ENCODE measurements around the gene ABHD10. TPM values are rescaled to one million over a fixed set of nuclear protein-coding genes. Genes with fewer than 3 reads are reported as not detected.

Gene ABHD10
- 38.0 and 49.4 TPM in 2 replicates for total RNA-seq

DNA sequence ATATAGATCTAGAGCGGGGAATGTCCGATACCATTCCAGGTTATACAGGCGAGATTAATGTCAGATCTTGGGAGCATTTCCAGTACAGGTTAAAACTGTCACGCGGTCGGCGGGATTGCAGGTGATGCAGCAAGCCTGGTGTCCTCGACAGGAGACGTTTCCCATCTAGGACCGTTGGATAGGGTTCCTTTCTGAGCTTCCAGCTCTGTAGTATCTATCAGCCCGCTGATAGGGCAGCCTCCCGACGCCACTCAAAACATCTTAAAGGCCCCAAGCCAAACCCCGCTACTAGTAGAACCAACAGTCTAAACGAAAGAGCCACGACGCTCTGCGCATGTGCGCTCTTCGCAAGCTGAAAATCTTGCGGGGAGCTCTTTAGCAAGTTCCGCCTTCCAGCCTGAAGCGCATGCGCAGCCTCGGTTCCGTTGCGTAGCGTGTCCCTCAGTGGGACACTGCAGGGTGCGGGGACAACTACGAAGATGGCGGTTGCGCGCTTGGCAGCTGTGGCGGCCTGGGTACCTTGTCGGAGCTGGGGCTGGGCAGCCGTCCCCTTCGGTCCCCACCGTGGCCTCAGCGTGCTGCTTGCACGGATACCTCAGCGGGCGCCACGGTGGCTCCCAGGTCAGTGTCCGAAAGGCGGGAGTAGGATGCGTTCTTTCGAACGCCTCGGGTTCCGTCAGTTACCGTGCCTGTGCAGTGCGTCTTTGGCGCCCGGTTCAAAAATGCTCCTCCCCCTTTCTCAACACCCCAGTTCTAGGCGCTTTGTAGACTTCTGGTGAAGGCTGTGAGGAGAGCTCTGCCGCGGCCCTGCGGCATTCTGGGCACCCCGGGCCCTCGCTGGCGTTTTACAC lies at the start of gene ABHD10:
ABHD10 (plus strand) TSS at position 444 of the 851 bp plus-strand sequence; CDS start at position 480, 36 bp downstream.
- DNase-seq (ENCODE audit: low read depth, low spot score) = peak; percentile 92

DNA sequence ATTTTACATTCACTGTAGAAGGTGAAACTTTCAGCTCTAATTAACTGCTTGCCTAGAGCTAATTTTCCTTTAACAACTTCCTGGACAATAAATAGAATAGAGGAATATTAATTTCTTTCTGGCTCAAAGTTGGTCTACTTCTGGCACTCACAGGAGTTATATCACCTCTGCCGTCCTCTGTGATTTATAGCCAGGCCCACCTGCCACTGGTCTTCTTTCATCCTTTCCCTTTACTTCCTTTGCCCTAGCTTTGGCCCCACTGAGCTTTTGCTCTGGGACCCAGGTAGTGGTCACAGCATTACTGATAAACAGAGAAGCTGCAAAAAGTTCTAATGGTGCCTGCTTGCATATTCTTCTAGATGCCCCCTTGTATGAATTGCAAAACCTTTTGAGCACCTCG lies 49.3 kb upstream of the ABHD10 start:
- no peak for DNase-seq (ENCODE audit: low read depth, low spot score)

DNA sequence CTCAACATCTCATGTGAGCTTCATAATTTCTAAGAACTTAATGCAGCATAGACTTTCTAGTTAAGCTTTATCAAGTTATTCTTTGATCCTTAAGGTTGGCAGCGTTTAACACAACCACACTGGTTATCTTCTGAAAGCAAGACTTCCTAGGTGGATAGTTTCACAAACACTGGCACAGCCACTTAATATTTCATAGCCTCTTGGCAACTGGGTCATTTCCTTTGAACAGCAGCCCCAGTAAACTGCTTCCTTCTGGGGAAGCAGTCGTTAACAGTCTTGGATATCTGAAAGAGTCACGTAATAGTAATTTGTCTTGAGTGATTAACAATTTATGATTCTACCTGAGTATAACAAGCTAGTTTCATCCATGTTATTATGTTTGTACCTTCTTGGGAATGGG lies 45.9 kb upstream of the ABHD10 start:
- peak; percentile 58 for DNase-seq (ENCODE audit: low read depth, low spot score)

DNA sequence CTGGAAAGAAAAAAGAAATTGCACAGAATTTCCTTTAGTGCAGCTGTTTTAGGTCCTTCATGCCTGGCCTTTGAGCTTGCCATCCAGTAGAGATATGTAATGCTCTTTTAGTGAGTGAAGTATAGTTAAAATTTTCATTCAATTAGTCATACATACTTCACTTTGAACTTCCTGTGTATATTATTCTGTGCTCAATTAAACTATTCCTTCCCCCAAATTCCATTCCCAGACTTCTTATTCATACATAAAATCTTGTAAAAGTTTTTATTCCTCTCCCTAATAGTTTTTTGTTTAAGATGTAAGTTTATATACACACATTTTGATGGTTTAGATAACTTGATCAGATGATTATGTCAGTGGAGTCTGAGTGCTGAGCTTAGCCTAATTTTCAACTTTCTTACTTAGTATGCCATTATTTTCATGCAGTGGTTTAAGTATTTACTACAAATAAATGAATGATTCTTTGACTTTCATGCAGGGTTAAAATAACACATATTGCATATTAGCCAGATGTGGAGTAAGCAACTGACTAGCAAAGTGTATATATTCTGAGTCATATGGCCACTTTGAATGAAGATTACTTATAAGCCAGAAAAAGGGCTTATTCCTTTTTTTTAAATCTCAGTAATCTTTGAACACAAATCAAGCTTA lies 42.5 kb upstream of the ABHD10 start:
- peak; percentile 57 for DNase-seq (ENCODE audit: low read depth, low spot score)

DNA sequence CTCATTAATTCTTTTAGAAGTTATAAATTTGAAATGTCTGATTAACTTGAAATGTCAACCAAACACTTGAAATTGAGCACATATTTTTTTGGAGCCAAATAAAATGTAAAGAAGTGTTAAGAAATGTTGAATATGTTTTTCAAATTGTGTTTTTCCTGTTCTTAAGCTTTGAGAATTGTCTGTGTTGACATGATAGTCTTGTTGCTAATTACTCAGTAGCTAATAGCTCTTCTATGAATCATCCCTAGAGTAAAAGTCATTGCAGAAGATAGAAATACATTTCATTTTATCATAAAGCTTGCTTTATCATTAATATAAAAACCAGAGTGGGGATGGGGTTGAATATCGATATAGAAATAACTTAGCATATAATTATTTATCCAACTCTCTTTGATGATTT lies 41.9 kb upstream of the ABHD10 start:
- no peak for DNase-seq (ENCODE audit: low read depth, low spot score)

DNA sequence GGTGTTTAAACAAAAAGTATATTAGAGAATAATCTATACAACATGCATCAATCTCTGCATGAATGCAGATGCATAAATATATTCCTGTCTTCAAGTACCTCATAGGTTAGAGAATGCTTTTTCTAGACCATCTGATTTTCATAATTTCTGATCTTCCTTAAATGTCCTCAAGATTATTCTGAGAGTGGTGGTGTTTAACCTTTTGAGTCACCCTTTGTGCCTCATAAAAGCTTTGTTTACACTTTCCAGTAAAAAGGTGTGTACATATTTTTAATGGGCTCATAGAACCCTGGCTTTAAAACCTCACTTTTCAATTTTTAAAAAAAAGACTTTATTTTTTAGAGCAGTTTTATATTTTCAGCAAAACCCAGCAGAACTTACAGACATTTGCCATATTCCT lies 41.0 kb upstream of the ABHD10 start:
- DNase-seq (ENCODE audit: low read depth, low spot score) = no peak

DNA sequence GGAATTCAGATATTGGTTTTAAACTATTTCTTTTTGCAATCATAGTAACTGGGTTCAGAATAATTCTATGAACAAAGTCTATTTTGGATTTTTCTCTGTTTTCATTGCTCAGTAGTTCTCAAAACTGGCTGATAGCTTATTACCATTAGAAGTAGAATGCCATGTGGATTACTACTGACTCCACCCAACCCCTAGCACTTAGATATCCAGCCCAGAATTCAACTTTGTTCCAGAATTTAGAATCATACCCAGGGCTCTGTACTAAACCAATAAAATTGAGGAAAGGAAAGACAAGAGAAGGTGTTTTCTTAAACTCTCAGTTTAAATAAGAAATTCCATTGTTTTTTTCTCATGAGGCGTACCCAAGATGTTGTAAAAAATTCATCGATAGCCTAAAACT lies 39.0 kb upstream of the ABHD10 start:
- no peak for DNase-seq (ENCODE audit: low read depth, low spot score)

DNA sequence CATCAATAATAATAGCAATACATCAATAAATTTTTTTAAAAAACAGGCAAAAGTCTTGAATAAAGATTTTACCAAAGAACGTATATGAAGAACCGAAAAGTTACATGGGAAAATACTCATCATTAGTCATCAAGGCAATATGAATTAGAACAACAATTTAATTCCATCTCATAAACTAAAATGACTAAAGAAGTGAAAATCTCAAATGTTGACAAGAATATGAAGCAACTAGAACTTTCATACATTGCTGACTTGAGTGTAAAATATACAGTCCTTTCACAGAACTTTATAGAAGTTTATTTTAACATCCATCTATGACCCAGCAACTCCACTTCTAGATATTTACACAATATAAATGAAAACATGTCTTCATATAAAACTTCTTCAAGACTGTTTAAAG lies 35.3 kb upstream of the ABHD10 start:
- DNase-seq (ENCODE audit: low read depth, low spot score) = no peak

DNA sequence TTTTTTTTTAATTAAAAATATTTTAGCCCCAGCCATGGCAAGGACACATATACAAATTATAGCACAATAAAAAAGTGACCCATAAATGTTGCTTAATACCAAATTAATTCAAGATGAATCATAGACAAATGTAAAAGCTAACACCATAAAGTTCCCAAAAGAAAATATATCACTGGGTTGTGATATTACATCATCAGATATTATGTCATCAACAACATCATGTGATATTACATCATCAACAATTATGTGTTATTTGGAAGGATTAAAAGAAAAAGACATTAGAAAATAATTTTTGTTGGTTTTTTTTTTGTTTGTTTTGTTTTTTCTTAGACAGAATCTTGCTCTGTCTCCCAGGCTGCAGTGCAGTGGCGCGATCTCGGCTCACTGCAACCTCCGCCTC lies 34.5 kb upstream of the ABHD10 start:
- no peak for DNase-seq (ENCODE audit: low read depth, low spot score)

DNA sequence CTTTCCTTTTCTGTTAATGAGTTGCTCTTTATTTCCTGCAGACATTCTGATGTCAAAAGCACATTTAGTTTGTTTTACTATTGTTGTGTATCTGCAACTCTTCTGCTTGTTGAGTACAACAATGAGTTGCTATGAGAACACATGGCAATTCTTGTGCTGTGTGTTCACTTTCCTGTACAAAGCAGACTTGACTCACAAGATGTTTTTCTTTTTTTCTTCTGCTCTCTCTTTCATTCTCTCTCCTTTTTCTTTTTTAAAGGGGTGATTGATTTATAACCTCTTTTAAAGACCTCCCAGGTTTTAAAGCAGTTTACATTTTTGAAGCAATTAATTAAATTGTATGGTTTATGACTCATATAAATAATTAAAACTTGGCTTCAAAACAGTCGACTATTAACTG lies 31.6 kb upstream of the ABHD10 start:
- peak; percentile 89 for DNase-seq (ENCODE audit: low read depth, low spot score)

DNA sequence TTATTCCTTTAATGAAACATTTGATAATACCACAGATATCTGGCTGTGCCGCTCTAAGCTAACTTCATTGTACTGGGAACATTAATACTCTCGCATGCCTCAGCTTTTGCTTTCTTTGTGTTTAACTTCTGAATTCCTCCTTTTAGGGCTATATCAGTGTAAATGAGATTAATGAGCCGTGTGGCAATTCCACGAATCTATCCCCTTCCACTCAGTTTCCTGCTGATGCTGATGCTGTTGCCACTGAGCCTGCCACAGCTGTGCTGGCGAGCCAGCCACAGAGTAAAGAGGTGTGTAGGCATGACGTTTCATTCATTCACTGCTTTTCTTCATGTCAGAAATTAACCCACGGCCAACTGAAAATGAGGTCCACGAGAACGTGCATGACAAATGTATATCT lies 30.0 kb upstream of the ABHD10 start:
- DNase-seq (ENCODE audit: low read depth, low spot score) = no peak

DNA sequence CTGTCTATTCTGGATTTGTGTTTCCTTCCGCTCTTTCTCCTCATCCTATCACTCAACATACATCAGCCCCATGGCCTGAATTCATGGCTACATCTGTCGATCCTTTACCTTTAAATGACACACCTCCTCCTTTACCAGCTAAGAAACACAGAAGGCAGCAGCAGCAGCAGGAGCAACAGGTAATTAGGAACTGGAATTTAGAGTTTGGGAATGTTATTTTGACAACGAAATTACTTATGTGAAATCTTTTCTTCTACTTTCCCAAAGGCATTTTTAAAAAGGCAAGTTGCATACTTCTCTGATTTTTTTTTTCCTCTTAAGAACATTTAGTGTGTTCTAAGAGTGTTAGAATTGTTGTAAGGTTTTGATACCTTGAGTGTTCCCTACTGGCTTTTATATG lies 29.1 kb upstream of the ABHD10 start:
- no peak for DNase-seq (ENCODE audit: low read depth, low spot score)

DNA sequence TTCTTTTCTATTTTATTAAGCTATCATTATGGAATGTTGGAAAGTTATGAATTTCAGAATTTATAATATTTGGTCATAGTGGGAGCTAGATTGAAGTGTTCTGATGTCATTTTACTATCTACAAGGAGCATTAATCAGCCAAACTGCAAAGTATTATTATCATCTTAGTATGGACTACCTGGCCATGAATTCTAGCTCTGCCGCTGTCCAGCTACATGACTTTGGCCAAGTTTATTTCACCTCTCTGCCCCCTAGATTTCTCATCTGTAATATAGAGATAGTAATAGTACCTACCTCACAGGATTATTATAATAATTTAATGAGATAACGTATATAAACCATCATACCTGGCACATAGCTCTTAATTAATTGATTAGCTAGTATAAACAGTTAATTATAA lies 27.8 kb upstream of the ABHD10 start:
- no peak for DNase-seq (ENCODE audit: low read depth, low spot score)

DNA sequence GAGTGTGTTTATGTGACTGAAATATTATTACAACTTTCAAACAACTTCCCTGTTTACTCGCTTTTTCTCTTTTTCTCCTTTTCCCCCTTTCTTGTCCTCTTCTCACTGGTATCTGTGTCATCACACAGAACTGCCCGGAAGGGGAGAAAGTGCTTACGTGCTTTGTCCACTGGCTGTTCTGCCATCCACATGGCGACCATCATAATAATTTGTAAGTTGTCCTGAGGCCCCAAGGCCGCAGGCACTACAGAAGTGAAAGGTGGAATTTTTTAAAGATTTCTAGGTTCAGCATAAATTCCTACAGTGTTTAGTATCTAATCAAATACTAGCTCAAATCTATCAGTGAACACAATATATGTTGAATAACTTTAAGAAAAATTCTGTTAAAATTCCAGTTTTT lies 26.7 kb upstream of the ABHD10 start:
- DNase-seq (ENCODE audit: low read depth, low spot score) = no peak

DNA sequence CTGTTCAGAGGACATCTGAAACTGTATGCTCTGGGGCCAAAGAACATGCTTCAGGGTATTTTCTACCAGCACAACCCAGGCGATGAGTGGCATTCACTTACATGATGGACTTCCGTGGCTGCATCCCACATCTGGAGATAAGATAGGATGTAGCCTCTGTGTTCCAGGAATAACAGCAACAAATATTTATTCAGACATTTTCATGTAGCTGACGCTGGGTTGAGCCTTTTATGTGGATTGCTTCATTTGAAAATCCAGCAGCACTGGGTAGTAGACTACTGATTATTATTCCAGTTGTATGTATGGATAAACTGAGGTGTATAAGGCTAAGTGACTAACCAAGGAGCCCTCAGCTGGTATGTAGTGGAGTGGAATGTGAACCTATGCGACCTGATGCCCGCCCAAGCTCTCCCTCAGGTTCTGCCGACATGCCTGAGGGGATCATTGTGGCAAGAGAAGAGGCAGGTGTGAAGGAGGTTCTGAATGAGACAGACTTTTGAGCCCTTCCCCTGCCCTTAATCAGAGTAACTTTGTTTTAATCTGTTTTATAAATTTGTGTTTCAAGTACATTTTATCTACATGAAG lies 25.9 kb upstream of the ABHD10 start:
- no peak for DNase-seq (ENCODE audit: low read depth, low spot score)

DNA sequence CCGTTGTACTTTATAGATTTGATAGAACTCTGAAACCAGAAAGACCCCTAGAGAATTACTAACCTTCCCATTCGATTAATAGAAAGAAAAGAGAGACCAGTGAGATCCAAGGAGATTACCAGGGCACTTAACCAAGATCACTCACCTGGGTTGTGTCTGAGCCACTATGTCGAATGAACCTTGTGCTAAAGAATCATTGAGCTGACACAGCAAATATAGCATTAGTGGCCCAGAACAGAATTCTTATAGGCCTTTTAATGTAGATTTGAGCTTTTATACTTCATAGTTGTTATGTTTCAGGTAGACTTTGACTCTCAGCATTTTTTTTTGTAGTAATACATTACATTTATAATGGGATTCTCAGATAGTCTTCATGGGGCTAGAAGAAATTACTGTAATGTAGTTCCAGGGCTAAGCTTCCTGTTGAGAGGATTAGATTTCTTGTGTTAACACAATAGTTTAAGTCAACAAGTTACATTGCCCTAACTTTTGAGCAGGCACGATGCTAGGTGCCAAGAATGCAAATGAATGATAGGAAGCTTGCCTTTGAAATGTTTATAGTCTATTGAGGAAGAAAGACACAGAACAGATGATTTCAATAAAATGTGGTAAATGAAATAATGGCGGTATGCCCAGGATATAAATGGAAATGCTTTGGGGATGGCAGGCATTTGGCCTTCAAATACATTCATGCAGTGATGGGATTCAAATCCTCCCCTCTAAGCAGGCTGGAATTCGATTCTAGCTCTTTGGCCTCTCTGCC lies 24.4 kb upstream of the ABHD10 start:
- DNase-seq (ENCODE audit: low read depth, low spot score) = no peak

DNA sequence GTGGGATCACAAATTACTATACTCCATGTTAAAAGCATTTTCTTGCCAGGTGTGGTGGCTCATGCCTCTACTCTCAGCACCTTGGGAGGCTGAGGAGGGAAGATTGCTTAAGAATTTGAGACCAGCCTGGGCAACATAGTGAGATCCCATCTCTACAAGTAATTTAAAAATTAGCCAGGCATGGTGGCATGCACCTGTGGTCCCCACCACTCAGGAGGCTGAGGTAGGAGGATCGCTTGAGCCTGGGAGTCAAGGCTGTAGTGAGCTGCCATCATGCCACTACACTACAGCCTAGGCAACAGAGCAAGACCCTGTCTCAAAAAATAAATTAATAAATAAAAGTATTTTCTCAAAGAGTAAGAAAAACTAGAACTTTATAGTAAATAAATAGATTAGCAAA lies 22.9 kb upstream of the ABHD10 start:
- DNase-seq (ENCODE audit: low read depth, low spot score) = no peak

DNA sequence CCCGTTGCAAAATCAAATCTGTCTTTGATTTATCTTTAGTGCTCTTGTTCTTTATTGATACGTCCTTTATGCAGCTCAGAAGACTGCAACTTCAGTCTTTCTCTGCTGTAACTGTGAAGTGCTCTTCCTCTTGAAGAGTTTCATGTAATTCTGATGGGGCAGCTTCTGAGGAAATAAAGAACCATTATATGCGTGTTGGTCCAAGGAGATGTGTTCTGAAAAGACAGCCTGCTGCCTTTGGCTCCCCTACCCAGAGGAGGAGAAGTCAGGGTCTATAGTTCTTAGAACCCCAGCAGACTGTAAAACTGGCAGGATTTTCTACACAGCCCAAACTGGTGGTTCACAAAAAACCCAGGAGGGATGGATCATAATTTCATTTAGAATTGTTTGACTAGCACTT lies 22.4 kb upstream of the ABHD10 start:
- no peak for DNase-seq (ENCODE audit: low read depth, low spot score)

DNA sequence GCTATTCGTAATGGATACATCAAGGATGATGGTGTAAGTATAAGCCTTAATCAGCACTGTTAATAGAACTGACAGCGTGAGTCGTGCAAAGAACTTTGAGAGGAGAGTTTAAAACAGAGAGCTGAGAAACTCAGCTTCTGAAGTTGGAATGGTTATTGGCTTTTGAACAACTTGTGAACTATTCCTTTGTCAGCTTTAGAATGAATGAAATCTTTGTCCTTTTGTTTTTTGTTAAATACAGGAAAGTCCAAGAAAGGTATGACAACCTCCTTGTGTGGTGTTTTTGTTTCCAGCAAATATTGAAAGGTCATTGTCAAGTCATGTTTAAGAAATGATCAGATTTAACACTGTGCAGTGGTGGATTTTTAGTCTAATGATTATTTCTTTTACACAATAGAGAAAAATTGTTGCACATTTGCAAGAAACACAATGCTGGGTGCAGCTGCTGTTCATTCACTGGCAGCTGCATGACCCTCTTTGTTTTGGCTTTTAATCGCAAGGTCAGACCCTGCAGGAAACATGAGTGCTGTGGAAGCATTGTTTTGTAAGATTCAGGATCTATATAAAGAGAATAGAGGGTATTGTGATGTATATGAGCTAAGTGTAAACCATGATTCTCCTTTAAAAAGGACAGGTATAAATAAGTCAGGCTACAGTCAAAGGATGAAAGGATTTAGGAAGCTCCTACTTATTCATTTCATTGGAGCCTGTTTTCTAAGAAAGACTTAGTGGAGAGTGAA lies 21.7 kb upstream of the ABHD10 start:
- DNase-seq (ENCODE audit: low read depth, low spot score) = peak; percentile 64

DNA sequence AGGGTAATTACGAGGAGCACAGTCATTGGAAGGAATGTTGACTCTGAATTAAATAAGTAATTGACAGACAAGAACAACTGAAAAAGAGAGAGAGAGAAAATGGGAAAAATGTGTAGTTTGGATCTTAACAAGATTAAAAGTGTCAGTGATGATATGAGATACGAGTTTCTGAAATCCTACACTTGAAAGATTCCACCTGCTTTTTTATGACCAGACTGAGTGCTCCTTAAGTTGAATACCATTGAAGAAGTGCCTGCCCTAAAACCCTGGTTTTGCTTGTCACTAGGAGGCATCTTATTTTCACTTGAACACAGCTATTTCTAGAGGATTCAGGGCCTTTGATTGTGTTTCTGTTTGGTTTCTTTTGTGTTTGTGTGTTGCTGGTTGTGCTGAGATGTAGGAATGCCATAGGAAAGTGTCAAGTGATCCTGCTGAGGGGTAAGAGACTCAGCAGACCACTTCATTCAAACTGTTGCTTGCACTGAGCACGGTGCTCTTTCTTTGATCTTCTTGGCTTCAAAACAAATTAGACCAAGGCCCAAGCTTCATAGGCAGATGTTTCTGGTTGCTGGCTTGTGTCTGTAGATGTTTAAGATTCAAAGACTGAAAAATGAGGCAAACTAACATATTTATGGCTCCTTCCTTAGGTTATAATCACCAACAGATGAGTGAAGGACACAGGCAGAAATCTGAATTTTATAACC lies 17.2 kb upstream of the ABHD10 start:
- DNase-seq (ENCODE audit: low read depth, low spot score) = no peak

DNA sequence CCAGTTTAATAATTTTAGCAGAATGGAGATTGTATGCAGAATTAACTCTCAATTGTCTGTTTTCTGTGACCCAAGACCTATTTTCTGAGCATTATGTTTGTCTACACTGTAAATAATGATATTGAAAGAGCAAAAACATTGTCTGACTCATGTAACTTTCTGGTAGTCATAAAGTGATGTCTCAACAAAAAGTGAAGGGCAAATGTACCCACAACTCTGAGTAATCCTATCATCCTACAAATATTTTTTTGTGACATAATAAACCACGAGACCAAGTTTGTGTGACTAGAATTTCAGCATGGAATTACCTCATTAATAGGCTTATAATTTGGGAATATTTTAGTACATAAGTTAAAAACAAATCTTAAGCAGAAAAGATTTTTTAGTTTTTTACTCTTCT lies 15.4 kb upstream of the ABHD10 start:
- DNase-seq (ENCODE audit: low read depth, low spot score) = no peak

Data from pulmonary artery endothelial cell (primary cell).